GM18870 (cell line): ENCODE results near the gene WDR36.
A peak's percentile ranks its signal among the peaks of the same experiment; 100 is the strongest.
"Not testable (repeated sequence)": the region's sequence is repeated elsewhere in the genome, so short reads cannot be mapped to it uniquely, and the experiment has no call there.

ENCODE experiments used
- ATAC-seq: cut with Tn5 transposase; IDR thresholded peaks from one replicate; pipeline ENCODE4 v1.9.1; 2021; ENCODE audit warnings: moderate library complexity; ENCODE audit not compliant: unreplicated experiment

WDR36 gene

DNA sequence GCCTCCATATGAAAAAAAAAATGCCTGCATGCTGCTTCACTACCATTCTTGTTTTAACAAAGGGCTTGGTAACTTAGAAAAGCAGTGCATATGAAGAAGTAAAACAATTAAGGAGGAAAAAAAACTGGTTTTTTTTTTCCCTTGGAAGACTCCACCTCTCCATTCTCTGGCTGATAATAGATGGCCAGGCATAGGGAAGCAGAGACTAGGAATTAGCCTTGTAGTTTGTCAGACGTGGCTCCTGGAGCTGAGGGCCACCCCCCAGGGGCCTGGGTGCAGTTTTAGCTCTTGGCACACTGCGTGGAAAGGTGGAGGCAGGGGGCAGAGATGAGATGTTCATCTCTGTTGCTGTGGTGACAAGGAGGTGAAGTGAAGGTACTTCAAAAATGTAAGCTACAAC lies 42.7 kb downstream of the WDR36 start:
- no peak for ATAC-seq

DNA sequence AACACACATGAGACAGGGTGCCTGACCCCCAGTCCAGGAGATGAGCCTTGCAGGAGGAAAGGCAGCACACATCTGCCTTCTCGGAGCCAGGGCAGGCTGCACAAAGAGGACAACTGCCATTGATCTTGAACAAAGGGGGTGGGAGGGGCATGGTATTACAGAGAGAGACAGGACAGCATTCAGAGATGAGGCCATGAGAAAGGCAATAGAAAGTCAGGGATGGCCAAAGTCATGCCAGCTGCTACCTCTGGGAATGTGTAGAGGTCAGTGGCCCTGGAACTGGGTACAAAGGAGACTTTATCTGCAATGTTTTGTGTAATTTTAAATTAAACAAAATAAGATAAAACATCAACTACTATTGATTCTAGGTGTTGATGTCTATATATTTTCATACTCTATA lies 43.2 kb downstream of the WDR36 start:
- ATAC-seq = no peak

GRCh38 chr5:111135946-111136345 lies 43.8 kb downstream of the WDR36 start:
- no peak for ATAC-seq

DNA sequence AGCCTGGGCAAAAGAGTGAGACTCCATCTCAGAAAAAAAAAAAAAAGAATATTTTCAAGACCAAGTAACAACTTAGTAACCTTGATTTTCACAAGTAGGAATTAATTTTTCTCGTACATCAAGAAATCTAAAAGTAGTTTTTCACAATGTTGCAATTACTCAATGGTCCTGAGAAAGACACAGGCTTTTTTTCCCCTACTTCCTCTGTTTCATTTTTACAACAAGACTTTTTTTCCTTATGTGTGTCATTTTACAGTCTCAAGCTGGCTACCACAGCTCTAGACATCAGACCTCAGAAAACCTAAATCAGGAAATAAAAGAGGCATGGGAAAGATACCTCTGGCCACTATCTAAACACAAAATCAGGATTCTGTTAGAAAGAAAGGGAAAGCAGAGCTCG lies 45.9 kb downstream of the WDR36 start:
- no peak for ATAC-seq

GRCh38 chr5:111141471-111141870 lies 49.3 kb downstream of the WDR36 start:
- not testable (repeated sequence) for ATAC-seq

DNA sequence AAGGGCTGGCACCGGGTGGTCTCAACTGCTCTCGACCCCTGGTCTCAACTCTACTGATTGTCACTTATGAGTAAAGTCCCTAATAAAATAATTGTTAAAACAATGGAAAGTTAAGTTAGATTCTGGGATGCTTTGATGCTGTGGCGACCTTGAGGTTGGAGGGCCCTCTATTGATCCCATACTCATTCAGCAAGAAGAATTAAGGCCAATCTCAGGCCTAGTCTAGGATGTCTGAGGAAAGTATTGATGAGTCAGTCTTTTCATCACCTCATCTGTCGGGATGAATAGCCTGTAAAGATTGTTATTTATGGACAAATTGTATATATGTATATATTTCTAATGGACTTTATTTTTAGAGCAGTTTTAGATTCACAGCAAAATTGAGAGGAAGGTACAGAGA lies 50.8 kb downstream of the WDR36 start:
- ATAC-seq = no peak

GRCh38 chr5:111143910-111144309 lies 51.8 kb downstream of the WDR36 start:
- peak; percentile 27 for ATAC-seq

DNA sequence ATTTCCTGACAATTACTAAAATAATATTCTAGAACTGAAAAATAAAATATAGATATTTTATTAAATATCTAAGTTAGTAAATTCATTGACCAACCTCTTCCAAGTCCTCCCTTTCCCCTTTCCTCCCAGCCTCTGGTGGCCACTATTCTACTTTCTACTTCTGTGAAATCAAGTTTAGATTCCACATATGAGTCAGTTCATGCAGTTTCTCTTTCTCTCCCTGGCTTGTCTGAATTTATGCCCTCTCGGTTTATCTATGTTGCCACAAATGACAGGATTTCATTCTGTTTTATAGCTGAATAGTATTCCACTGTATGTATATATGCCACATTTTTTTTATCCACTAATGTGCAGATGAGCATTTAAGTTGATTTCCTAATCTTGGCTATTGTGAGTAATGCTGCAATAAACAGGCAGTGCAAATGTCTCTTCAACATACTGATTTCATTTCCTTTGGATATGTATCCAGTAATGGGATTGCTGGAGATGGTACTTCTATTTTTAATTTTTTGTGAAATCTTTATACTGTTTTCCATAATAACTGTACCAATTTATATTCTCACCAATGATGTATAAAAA lies 52.3 kb downstream of the WDR36 start:
- peak; percentile 98 for ATAC-seq

- ATAC-seq = no peak
These were observed 53.9 kb downstream of the WDR36 start for GRCh38 chr5:111146053-111146452.

DNA sequence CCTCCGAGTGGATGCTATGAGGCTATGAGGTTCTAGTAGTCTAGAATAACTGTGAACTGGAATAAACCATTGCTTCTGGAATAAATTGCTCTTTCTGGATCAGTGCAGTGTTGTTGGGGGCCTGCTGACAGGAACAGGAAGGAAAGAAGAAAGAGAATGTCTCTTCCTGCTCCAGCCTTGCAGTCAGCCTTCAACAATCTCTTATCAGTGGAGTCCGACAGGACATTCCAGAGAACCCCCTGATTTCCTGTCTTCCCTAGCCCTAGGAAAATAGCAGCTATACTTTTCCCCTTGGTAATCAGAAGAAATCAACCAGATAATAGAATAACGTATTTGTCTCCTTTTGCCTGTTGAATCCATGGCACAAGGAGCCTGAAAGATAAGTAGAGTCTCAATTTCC lies 55.4 kb downstream of the WDR36 start:
- no peak for ATAC-seq

DNA sequence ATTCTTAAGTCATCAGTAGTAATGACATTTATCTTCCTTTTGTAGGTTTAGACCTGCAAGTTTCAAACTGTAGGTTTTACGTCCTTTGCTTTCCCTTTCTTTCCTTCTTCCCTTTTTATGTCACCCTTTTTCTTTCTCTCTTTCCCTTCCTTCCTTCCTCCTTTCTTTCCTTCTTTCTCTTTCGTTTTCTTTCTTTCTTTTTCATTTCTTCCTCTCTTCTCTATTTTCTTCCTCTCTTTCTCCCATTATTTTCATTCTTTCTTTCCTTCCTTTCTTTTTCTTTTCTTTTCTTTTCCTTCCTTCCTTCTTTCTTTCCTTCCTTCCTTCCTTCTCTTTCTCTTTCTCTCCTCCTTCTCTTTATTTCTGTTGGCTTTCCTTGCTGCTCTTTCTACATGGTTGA lies 59.9 kb downstream of the WDR36 start:
- ATAC-seq = no peak

GRCh38 chr5:111153483-111153882 lies 61.3 kb downstream of the WDR36 start:
- ATAC-seq = no peak

GRCh38 chr5:111153945-111154344 lies 61.8 kb downstream of the WDR36 start:
- no peak for ATAC-seq

DNA sequence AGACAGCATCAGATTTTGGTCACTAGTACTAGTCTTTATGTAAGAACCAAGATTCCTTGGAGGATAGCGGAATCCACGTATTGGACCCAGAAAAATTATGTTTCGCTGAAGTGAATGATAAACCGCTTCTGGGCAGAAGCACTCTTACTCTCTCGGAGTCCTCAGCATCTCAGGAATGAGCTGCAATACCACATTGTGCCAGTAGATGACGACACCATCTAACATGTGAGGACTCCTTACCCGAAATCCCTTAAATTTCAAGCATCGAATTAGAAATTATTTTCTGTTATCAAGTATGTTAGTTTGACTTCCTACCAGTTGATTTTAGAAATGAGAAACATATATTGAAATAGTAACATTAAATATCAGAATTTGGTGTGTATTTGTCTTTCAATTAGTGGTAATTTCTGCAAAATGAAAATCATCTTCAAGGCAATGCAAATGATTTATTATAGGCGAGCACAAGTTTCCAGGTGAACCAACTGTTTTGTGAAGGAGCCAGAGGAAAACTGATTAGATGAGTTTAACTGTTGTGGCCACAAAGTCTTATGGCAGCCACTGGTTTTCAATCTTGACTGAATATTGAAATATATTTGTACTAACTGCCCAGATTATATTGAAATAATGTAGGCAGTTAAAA lies 66.1 kb downstream of the WDR36 start:
- peak; percentile 50 for ATAC-seq

GRCh38 chr5:111159845-111160244 lies 67.7 kb downstream of the WDR36 start:
- ATAC-seq = no peak

- ATAC-seq = no peak
These were observed 70.9 kb downstream of the WDR36 start for GRCh38 chr5:111163000-111163399.

GRCh38 chr5:111165058-111165457 lies 72.9 kb downstream of the WDR36 start:
- no peak for ATAC-seq

DNA sequence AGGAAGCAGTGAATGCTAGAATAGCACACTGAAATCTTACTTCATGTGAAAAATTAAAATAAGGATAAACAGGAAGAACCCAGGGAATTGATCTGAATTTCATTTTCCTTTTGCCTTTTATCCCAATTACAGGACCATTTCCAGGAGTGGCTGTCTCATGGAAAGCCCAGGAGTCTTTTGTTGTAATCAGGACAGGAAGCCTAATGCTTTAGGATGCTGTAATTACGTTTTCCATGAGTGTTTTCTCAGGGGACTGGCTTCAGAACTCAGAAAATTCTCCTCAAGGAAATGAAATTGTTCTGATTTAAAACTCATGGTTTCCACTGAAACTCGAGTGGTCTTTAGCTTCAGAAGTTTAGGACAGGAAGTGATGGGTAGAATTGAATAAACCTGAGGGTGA lies 75.4 kb downstream of the WDR36 start:
- ATAC-seq = no peak

DNA sequence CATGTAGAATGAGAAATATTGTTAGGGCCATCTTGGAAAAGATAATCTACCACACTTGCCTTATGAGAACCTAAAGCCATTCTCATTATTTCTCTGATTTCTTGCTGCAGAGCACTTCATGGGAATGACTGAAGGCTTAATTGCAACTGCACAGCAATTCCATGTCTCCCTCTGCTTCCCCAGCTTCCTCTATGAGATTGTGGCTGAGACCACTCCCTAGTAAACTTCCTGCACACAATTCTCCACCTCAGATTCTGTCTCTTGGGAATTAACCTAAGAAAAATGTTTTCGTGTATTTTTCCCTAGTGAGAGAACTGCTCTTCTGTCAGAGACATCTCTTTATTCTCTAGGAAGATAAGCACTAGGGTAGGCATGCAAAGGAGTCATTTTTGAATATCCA lies 76.5 kb downstream of the WDR36 start:
- no peak for ATAC-seq

DNA sequence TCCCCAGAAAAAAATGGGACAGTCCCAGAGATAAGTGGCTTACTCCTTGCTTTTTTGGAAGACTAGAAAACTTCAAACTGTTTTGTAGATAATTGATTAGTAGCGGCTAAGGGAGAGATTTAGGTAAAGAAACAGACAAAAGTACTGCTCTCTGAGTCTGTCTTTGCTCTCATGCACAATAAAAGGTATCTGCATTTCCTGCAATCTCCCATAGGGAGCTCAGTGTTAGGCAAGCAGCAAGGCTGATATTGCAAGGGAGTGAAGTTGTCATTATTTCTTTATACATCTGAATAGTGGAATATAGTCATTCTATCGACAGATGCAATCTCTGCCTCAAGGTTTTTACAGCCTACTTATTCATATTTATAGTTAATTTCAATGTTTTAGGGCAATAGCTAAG lies 77.1 kb downstream of the WDR36 start:
- ATAC-seq = no peak

GRCh38 chr5:111170279-111170678 lies 78.1 kb downstream of the WDR36 start:
- ATAC-seq = no peak

DNA sequence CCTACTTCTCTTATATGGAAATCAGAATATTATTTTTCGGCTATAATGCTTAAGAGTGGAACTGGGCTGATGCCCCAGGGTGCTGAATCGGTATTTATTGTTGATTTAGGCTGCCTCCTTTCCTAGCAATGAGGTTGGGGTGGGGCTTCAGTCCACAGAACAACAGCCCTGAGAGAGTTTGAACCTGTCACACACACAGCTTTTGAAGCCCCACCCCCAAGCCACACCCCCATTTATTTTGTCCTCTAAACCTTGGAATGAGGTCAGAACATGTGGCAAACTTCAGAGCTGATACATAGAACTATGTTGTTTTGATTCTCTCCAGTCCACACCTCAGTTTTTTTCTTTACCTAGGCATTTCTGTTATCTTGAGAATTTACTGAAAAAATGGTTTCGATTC lies 80.4 kb downstream of the WDR36 start:
- no peak for ATAC-seq

DNA sequence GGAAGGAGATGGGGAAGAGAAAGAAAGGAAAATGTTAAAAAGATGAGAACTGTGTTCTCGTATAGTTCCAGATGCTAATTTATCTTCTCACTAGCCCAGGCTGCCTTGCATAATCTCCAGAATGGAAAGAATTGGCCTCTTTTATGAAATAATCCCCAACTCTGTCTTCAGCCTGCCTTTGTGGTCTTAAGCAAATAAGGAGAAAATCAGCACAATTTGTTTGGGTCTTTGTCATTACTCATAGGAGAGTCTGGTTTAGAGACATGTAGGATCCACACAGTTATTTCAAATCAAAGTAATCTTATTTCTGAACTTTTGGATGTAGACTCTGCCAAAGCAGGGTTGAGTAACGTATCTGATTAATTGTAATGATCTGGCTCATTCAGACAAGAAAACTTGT lies 81.3 kb downstream of the WDR36 start:
- ATAC-seq = no peak
